Panc1 (cell line): ENCODE data around the gene ABCA7.
"Not testable (repeated sequence)": the region's sequence is repeated elsewhere in the genome, so short reads cannot be mapped to it uniquely, and the experiment has no call there.

Source experiments
- POLR2AphosphoS5 ChIP-seq: IDR thresholded peaks from 2 replicates; pipeline ENCODE4 v1.6.1; 2012; ENCODE audit warnings: mild to moderate bottlenecking, low read depth, low read length, moderate library complexity
- TF ChIP-seq, protein P1 (sequence below): fragments of 450-650 bp; IDR thresholded peaks from 2 replicates; pipeline ENCODE4 v1.5.1; 2017; ENCODE audit warnings: mild to moderate bottlenecking
- TF ChIP-seq, protein P2 (sequence below), 2 experiments: IDR thresholded peaks; 2 replicates each; pipeline ENCODE4 v1.6.1; 2011 to 2012; ENCODE audit warnings: low read depth in 2 of 2, control low read depth in 1 of 2, low read length in 1 of 2, mild to moderate bottlenecking in 1 of 2, moderate library complexity in 1 of 2; ENCODE audit not compliant: insufficient read depth in 1 of 2

DNA sequence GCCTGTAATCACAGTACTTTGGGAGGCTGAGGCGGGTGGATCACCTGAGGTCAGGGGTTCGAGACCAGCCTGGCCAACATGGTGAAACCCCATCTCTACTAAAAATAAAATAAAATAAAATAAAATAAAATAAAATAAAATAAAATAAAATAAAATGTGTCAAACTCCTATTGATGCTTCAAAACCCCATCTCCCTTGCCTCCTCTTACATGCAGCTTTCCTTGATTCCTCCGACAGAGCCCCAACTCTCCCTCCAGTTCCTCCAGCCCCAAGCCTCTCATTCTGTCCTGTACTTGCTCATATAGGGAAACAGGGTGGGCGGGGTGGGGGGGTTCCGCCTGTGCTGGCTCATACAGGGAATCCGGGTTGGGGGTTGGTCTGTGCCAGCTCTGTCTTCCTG lies 14.8 kb upstream of the ABCA7 start:
- TF ChIP-seq, protein P1, sequence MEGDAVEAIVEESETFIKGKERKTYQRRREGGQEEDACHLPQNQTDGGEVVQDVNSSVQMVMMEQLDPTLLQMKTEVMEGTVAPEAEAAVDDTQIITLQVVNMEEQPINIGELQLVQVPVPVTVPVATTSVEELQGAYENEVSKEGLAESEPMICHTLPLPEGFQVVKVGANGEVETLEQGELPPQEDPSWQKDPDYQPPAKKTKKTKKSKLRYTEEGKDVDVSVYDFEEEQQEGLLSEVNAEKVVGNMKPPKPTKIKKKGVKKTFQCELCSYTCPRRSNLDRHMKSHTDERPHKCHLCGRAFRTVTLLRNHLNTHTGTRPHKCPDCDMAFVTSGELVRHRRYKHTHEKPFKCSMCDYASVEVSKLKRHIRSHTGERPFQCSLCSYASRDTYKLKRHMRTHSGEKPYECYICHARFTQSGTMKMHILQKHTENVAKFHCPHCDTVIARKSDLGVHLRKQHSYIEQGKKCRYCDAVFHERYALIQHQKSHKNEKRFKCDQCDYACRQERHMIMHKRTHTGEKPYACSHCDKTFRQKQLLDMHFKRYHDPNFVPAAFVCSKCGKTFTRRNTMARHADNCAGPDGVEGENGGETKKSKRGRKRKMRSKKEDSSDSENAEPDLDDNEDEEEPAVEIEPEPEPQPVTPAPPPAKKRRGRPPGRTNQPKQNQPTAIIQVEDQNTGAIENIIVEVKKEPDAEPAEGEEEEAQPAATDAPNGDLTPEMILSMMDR, result not testable (repeated sequence)
- not testable (repeated sequence) for TF ChIP-seq POLR2AphosphoS5
- TF ChIP-seq, protein P2, sequence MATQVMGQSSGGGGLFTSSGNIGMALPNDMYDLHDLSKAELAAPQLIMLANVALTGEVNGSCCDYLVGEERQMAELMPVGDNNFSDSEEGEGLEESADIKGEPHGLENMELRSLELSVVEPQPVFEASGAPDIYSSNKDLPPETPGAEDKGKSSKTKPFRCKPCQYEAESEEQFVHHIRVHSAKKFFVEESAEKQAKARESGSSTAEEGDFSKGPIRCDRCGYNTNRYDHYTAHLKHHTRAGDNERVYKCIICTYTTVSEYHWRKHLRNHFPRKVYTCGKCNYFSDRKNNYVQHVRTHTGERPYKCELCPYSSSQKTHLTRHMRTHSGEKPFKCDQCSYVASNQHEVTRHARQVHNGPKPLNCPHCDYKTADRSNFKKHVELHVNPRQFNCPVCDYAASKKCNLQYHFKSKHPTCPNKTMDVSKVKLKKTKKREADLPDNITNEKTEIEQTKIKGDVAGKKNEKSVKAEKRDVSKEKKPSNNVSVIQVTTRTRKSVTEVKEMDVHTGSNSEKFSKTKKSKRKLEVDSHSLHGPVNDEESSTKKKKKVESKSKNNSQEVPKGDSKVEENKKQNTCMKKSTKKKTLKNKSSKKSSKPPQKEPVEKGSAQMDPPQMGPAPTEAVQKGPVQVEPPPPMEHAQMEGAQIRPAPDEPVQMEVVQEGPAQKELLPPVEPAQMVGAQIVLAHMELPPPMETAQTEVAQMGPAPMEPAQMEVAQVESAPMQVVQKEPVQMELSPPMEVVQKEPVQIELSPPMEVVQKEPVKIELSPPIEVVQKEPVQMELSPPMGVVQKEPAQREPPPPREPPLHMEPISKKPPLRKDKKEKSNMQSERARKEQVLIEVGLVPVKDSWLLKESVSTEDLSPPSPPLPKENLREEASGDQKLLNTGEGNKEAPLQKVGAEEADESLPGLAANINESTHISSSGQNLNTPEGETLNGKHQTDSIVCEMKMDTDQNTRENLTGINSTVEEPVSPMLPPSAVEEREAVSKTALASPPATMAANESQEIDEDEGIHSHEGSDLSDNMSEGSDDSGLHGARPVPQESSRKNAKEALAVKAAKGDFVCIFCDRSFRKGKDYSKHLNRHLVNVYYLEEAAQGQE (IDR thresholded peaks at IDR 0.05; ENCODE audit: insufficient read depth in 1 of 2, low read depth in 2 of 2, low read length in 1 of 2), result not testable (repeated sequence)
